ENCODE results near the gene NTNG1.

Gene NTNG1

GRCh38 chr1:107525145-107525544 is 384.3 kb downstream of the NTNG1 start:
- Histone ChIP-seq H3K9me3 (ENCODE audit: control insufficient read depth in 1 of 2, low read length in 2 of 2) (no peaks in the 10 kb centered on the region), H3K36me3 (ENCODE audit: control insufficient read depth in 1 of 2, insufficient read depth in 2 of 2, low read length in 2 of 2) (no peaks in the 10 kb centered on the region), H3K4me1 (ENCODE audit: control insufficient read depth in 1 of 2, insufficient read depth in 2 of 2, low read length in 2 of 2) (no peaks in the 10 kb centered on the region), H3K4me3 (ENCODE audit: low read depth in 1 of 2, low read length in 2 of 2) (no peak overlapping the region), H3K27me3 (ENCODE audit: low read depth, low read length) (no peaks in the 10 kb centered on the region), H3K27ac (ENCODE audit: low read length) (no peak overlapping the region)

GRCh38 chr1:107525961-107526360 is 385.1 kb downstream of the NTNG1 start:
- Histone ChIP-seq H3K27ac (ENCODE audit: low read length) (no peak overlapping the region), H3K4me1 (ENCODE audit: control insufficient read depth in 1 of 2, insufficient read depth in 2 of 2, low read length in 2 of 2) (no peaks in the 10 kb centered on the region), H3K9me3 (ENCODE audit: control insufficient read depth in 1 of 2, low read length in 2 of 2) (no peaks in the 10 kb centered on the region), H3K27me3 (ENCODE audit: low read depth, low read length) (no peaks in the 10 kb centered on the region), H3K36me3 (ENCODE audit: control insufficient read depth in 1 of 2, insufficient read depth in 2 of 2, low read length in 2 of 2) (no peaks in the 10 kb centered on the region), H3K4me3 (ENCODE audit: low read depth in 1 of 2, low read length in 2 of 2) (no peak overlapping the region)

- Histone ChIP-seq H3K9me3 (ENCODE audit: control insufficient read depth in 1 of 2, low read length in 2 of 2) (no peaks in the 10 kb centered on the region), H3K4me1 (ENCODE audit: control insufficient read depth in 1 of 2, insufficient read depth in 2 of 2, low read length in 2 of 2) (no peaks in the 10 kb centered on the region), H3K4me3 (ENCODE audit: low read depth in 1 of 2, low read length in 2 of 2) (no peak overlapping the region), H3K27me3 (ENCODE audit: low read depth, low read length) (no peaks in the 10 kb centered on the region), H3K36me3 (ENCODE audit: control insufficient read depth in 1 of 2, insufficient read depth in 2 of 2, low read length in 2 of 2) (no peaks in the 10 kb centered on the region), H3K27ac (ENCODE audit: low read length) (no peak overlapping the region)
These were observed 385.8 kb downstream of the NTNG1 start for GRCh38 chr1:107526524-107527198.

GRCh38 chr1:107529511-107530149 is 388.8 kb downstream of the NTNG1 start:
- no peak overlapping the region for H3K4me3 ChIP-seq (ENCODE audit: low read depth in 1 of 2, low read length in 2 of 2)
- no peak overlapping the region for H3K27ac ChIP-seq (ENCODE audit: low read length)
- H3K9me3 ChIP-seq (ENCODE audit: control insufficient read depth in 1 of 2, low read length in 2 of 2), result no peaks in the 10 kb centered on the region
- H3K4me1 ChIP-seq (ENCODE audit: control insufficient read depth in 1 of 2, insufficient read depth in 2 of 2, low read length in 2 of 2), result no peaks in the 10 kb centered on the region
- no peaks in the 10 kb centered on the region for H3K36me3 ChIP-seq (ENCODE audit: control insufficient read depth in 1 of 2, insufficient read depth in 2 of 2, low read length in 2 of 2)
- no peaks in the 10 kb centered on the region for H3K27me3 ChIP-seq (ENCODE audit: low read depth, low read length)

GRCh38 chr1:107530543-107530942 is 389.7 kb downstream of the NTNG1 start:
- Histone ChIP-seq H3K4me1 (ENCODE audit: control insufficient read depth in 1 of 2, insufficient read depth in 2 of 2, low read length in 2 of 2) (no peaks in the 10 kb centered on the region), H3K36me3 (ENCODE audit: control insufficient read depth in 1 of 2, insufficient read depth in 2 of 2, low read length in 2 of 2) (no peaks in the 10 kb centered on the region), H3K27ac (ENCODE audit: low read length) (no peak overlapping the region)

GRCh38 chr1:107531065-107531908 is 390.4 kb downstream of the NTNG1 start:
- H3K27ac ChIP-seq (ENCODE audit: low read length), result no peak overlapping the region

More at GRCh38 chr1:107530543-107530942, 389.7 kb downstream of the NTNG1 start:
- no peaks in the 10 kb centered on the region for H3K9me3 ChIP-seq (ENCODE audit: control insufficient read depth in 1 of 2, low read length in 2 of 2)
- H3K27me3 ChIP-seq (ENCODE audit: low read depth, low read length), result no peaks in the 10 kb centered on the region
- H3K4me3 ChIP-seq (ENCODE audit: low read depth in 1 of 2, low read length in 2 of 2), result no peak overlapping the region

GRCh38 chr1:107532318-107532717 is 391.5 kb downstream of the NTNG1 start:
- H3K27me3 ChIP-seq (ENCODE audit: low read depth, low read length), result no peaks in the 10 kb centered on the region
- H3K4me3 ChIP-seq (ENCODE audit: low read depth in 1 of 2, low read length in 2 of 2), result no peak overlapping the region
- no peak overlapping the region for H3K27ac ChIP-seq (ENCODE audit: low read length)
- H3K9me3 ChIP-seq (ENCODE audit: control insufficient read depth in 1 of 2, low read length in 2 of 2), result no peaks in the 10 kb centered on the region
- no peaks in the 10 kb centered on the region for H3K36me3 ChIP-seq (ENCODE audit: control insufficient read depth in 1 of 2, insufficient read depth in 2 of 2, low read length in 2 of 2)
- H3K4me1 ChIP-seq (ENCODE audit: control insufficient read depth in 1 of 2, insufficient read depth in 2 of 2, low read length in 2 of 2), result no peaks in the 10 kb centered on the region

More at GRCh38 chr1:107531065-107531908, 390.4 kb downstream of the NTNG1 start:
- Histone ChIP-seq H3K4me3 (ENCODE audit: low read depth in 1 of 2, low read length in 2 of 2) (no peak overlapping the region), H3K4me1 (ENCODE audit: control insufficient read depth in 1 of 2, insufficient read depth in 2 of 2, low read length in 2 of 2) (no peaks in the 10 kb centered on the region), H3K27me3 (ENCODE audit: low read depth, low read length) (no peaks in the 10 kb centered on the region), H3K36me3 (ENCODE audit: control insufficient read depth in 1 of 2, insufficient read depth in 2 of 2, low read length in 2 of 2) (no peaks in the 10 kb centered on the region), H3K9me3 (ENCODE audit: control insufficient read depth in 1 of 2, low read length in 2 of 2) (no peaks in the 10 kb centered on the region)
